Activated CD4-positive, alpha-beta T cell treated with anti-CD3 and anti-CD28 coated beads, Interleukin-2, Interleukin-4, amounts not matched to agents 100 ng/mL and 50 ng/mL, durations not matched to agents 16 hours and 8 hours (primary cell): Measurements from ENCODE around the gene SLC25A36.
"Not testable (repeated sequence)": the region's sequence is repeated elsewhere in the genome, so short reads cannot be mapped to it uniquely, and the experiment has no call there.

ENCODE experiments used
- DNase-seq: peaks from one replicate; pipeline ENCODE4 v3.0.0-alpha.2; 2020; ENCODE audit warnings: low spot score

Gene SLC25A36

GRCh38 chr3:140931801-140932200 is 9.8 kb upstream of the SLC25A36 start:
- DNase-seq, result no peak

GRCh38 chr3:140933109-140933508 is 8.5 kb upstream of the SLC25A36 start:
- no peak for DNase-seq

- no peak for DNase-seq
Observed at GRCh38 chr3:140933552-140933951, 8.1 kb upstream of the SLC25A36 start.

GRCh38 chr3:140939305-140939704 is 2.3 kb upstream of the SLC25A36 start:
- not testable (repeated sequence) for DNase-seq

GRCh38 chr3:140941090-140941433 is 574 bp upstream of the SLC25A36 start:
- no peak for DNase-seq

- DNase-seq, result peak; percentile 37
Observed at GRCh38 chr3:140942221-140943104, 827 bp downstream of the SLC25A36 start.

- no peak for DNase-seq
Observed at GRCh38 chr3:140943781-140944552, 2.3 kb downstream of the SLC25A36 start.

- no peak for DNase-seq
Observed at GRCh38 chr3:140948460-140949249, 7.0 kb downstream of the SLC25A36 start.

GRCh38 chr3:140950144-140950543 is 8.5 kb downstream of the SLC25A36 start:
- no peak for DNase-seq

GRCh38 chr3:140950863-140951262 is 9.2 kb downstream of the SLC25A36 start:
- DNase-seq, result no peak

- not testable (repeated sequence) for DNase-seq
Observed at GRCh38 chr3:140951750-140952149, 10.1 kb downstream of the SLC25A36 start.

- DNase-seq, result no peak
Observed at GRCh38 chr3:140953028-140953960, 11.7 kb downstream of the SLC25A36 start.

- no peak for DNase-seq
Observed at GRCh38 chr3:140954576-140954975, 12.9 kb downstream of the SLC25A36 start.

GRCh38 chr3:140955645-140956044 is 14.0 kb downstream of the SLC25A36 start:
- no peak for DNase-seq

- DNase-seq, result no peak
Observed at GRCh38 chr3:140956058-140956835, 14.6 kb downstream of the SLC25A36 start.

- no peak for DNase-seq
Observed at GRCh38 chr3:140972833-140973232, 31.2 kb downstream of the SLC25A36 start.

- no peak for DNase-seq
Observed at GRCh38 chr3:140974900-140975299, 33.3 kb downstream of the SLC25A36 start.

- no peak for DNase-seq
Observed at GRCh38 chr3:140980663-140981062, 39.0 kb downstream of the SLC25A36 start.

GRCh38 chr3:140987792-140988191 is 46.2 kb downstream of the SLC25A36 start:
- DNase-seq, result not testable (repeated sequence)

- no peak for DNase-seq
Observed at GRCh38 chr3:140994316-140994715, 52.7 kb downstream of the SLC25A36 start.
